Neuronal stem cell (in vitro differentiated cells): ENCODE data around the gene MYO16.

ENCODE experiments used
- DNase-seq: peaks from one replicate; pipeline ENCODE4 v3.0.0-alpha.2; 2013; ENCODE audit warnings: low spot score
- H2AFZ ChIP-seq: one replicate; pipeline ENCODE4 v1.6.1; 2013; ENCODE audit warnings: mild to moderate bottlenecking, low read length, inconsistent platforms
- H2AK5ac ChIP-seq: 2 replicates; pipeline ENCODE4 v1.6.1; 2013; ENCODE audit warnings: low read depth, mild to moderate bottlenecking, inconsistent platforms, low read length, moderate library complexity, mixed read lengths
- H2BK120ac ChIP-seq: 2 replicates; pipeline ENCODE4 v1.6.1; 2013; ENCODE audit warnings: low read depth, mild to moderate bottlenecking, inconsistent platforms, low read length, moderate library complexity, mixed read lengths
- H2BK12ac ChIP-seq: one replicate; pipeline ENCODE4 v1.6.1; 2013; ENCODE audit warnings: low read length, inconsistent platforms
- H2BK15ac ChIP-seq: 2 replicates; pipeline ENCODE4 v1.6.1; 2013; ENCODE audit warnings: mild to moderate bottlenecking, low read length, inconsistent platforms, mixed read lengths
- H2BK5ac ChIP-seq: one replicate; pipeline ENCODE4 v1.6.1; 2013; ENCODE audit warnings: inconsistent platforms, mild to moderate bottlenecking, low read length, moderate library complexity
- H3K14ac ChIP-seq: one replicate; pipeline ENCODE4 v1.6.1; 2013; ENCODE audit warnings: low read length, inconsistent platforms
- H3K18ac ChIP-seq: 2 replicates; pipeline ENCODE4 v1.6.1; 2013; ENCODE audit warnings: low read length, inconsistent platforms
- H3K23ac ChIP-seq: 2 replicates; pipeline ENCODE4 v1.6.1; 2013; ENCODE audit warnings: low read depth, mild to moderate bottlenecking, mixed read lengths, low read length, inconsistent platforms; ENCODE audit not compliant: poor library complexity
- H3K27ac ChIP-seq: replicated peaks from 3 replicates; pipeline ENCODE4 v1.5.1; 2013; ENCODE audit warnings: low read length, inconsistent platforms
- H3K27me3 ChIP-seq, 3 experiments: 2 replicates each; pipeline ENCODE4 v1.6.1; 2013; ENCODE audit warnings: low read length in 3 of 3, mild to moderate bottlenecking in 2 of 3, inconsistent platforms in 1 of 3, low read depth in 1 of 3, mixed read lengths in 1 of 3, moderate library complexity in 1 of 3; ENCODE audit not compliant: control insufficient read depth in 3 of 3, insufficient read depth in 3 of 3
- H3K36me3 ChIP-seq, 2 donors: replicated peaks in 1 of 2; 2 replicates each; pipeline ENCODE4 v1.6.1; 2013; ENCODE audit warnings: low read length in 2 of 2; ENCODE audit not compliant: control insufficient read depth in 2 of 2, insufficient read depth in 2 of 2
- H3K4ac ChIP-seq: 2 replicates; pipeline ENCODE4 v1.6.1; 2013; ENCODE audit warnings: inconsistent platforms, mild to moderate bottlenecking, low read length, moderate library complexity
- H3K4me1 ChIP-seq, 2 donors: 1 replicate in 1 of 2; 2 replicates in 1 of 2; pipeline ENCODE4 v1.6.1; 2013; ENCODE audit warnings: low read length in 2 of 2, low read depth in 1 of 2; ENCODE audit not compliant: control insufficient read depth in 2 of 2, insufficient read depth in 1 of 2
- H3K4me2 ChIP-seq: one replicate; pipeline ENCODE4 v1.6.1; 2013; ENCODE audit warnings: mild to moderate bottlenecking, low read length, inconsistent platforms; ENCODE audit not compliant: insufficient read depth, poor library complexity, severe bottlenecking
- H3K4me3 ChIP-seq, 2 donors: 2 replicates each; pipeline ENCODE4 v1.5.1; 2013; ENCODE audit warnings: low read length in 2 of 2, mild to moderate bottlenecking in 2 of 2, inconsistent platforms in 1 of 2, moderate library complexity in 1 of 2
- H3K79me1 ChIP-seq: one replicate; pipeline ENCODE4 v1.6.1; 2013; ENCODE audit warnings: low read depth, mild to moderate bottlenecking, inconsistent platforms, low read length, moderate library complexity
- H3K9ac ChIP-seq: one replicate; pipeline ENCODE4 v1.6.1; 2013; ENCODE audit warnings: mild to moderate bottlenecking, low read depth, low read length, inconsistent platforms; ENCODE audit not compliant: poor library complexity
- H3K9me3 ChIP-seq, 2 donors: replicated peaks in 1 of 2; 2 replicates each; pipeline versions ENCODE3 to v1.6.1; 2013; ENCODE audit warnings: low read length in 2 of 2, mild to moderate bottlenecking in 2 of 2, inconsistent platforms in 1 of 2, low read depth in 1 of 2, mixed read lengths in 1 of 2, moderate library complexity in 1 of 2; ENCODE audit not compliant: control insufficient read depth in 2 of 2, insufficient read depth in 1 of 2
- H4K8ac ChIP-seq: one replicate; pipeline ENCODE4 v1.6.1; 2013; ENCODE audit warnings: low read depth, mild to moderate bottlenecking, inconsistent platforms, low read length, moderate library complexity
- H4K91ac ChIP-seq: one replicate; pipeline ENCODE4 v1.6.1; 2013; ENCODE audit warnings: low read length, low read depth, mild to moderate bottlenecking, inconsistent platforms; ENCODE audit not compliant: poor library complexity
- WGBS, 2 donors: extraction: QIAGEN DNeasy Blood & Tissue Kit; methylation state at CpG; one replicate each; pipeline ENCODE4 v1.1.7; 2013; ENCODE audit warnings: missing lambda C conversion rate in 2 of 2, mixed read lengths in 1 of 2; ENCODE audit not compliant: insufficient read length in 2 of 2, insufficient replicate concordance in 1 of 2; ENCODE audit errors: extremely low coverage in 2 of 2; 5-methylcytosine and 5-hydroxymethylcytosine counted together

MYO16 gene

DNA sequence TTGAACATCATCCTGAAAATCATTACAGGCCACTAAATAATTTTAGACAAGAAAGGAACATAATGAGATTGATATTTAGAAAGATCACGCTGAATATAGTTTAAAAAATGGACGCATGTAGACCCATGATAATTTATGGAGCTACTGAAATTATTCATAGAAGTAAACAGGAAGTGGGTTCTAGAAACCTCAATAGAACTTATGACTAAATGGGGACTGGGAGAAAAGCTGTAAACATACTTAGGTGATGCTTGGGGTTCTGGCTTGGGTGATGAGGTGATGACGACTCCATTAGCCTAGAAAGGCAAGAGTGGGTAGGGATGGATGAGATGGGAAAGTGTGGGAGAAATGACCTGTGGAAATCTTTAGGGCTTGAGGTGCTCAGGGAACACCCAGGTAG, 484.0 kb downstream of the MYO16 start:
- H2AK5ac ChIP-seq = no peak overlapping the region
- no peak overlapping the region for H3K27ac ChIP-seq
- H2BK5ac ChIP-seq = no peak overlapping the region
- no peaks in the 10 kb centered on the region for H3K4me1 ChIP-seq
- no peak overlapping the region for H2BK120ac ChIP-seq
- no peak overlapping the region for H2BK12ac ChIP-seq
- no peak overlapping the region for H3K14ac ChIP-seq
- H3K4me2 ChIP-seq = no peak overlapping the region
- H3K36me3 ChIP-seq = no peaks in the 10 kb centered on the region
- no peaks in the 10 kb centered on the region for H3K79me1 ChIP-seq
- no peak overlapping the region for H3K18ac ChIP-seq
- H3K23ac ChIP-seq = no peak overlapping the region
- no peaks in the 10 kb centered on the region for H3K9me3 ChIP-seq
- no peak overlapping the region for H3K4me3 ChIP-seq
- H2AFZ ChIP-seq = no peak overlapping the region
- no peak overlapping the region for H3K4ac ChIP-seq
- H2BK15ac ChIP-seq = no peak overlapping the region
- no peak overlapping the region for H4K8ac ChIP-seq
- H3K27me3 ChIP-seq = no peaks in the 10 kb centered on the region
- no peak for DNase-seq
- H4K91ac ChIP-seq = no peak overlapping the region
- H3K9ac ChIP-seq = no peak overlapping the region
- WGBS, 2 donors = no CpG with 5 or more reads among the region's 3 CpGs

DNA sequence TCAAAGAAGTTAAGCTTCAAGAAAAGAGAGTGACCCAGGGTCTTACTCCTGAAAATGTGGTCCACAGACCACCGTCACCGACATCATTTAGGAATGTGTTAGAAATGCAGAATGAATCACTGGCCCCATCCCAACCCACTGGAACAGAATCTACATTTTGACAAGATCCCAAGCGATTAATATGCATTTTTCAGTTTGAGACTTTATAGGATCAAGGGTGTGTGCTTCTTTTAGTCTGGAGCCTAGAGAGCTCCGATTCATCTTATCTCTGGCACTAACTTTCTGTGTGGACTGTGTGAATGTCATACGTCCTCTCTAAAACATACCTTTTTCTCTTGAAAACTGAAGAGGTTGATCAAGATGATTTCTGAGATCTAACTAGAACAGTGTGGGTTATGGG, 484.8 kb downstream of the MYO16 start:
- Histone ChIP-seq H3K36me3 (no peaks in the 10 kb centered on the region), H3K79me1 (no peaks in the 10 kb centered on the region), H3K4me1 (no peaks in the 10 kb centered on the region), H3K27ac (no peak overlapping the region), H4K91ac (no peak overlapping the region), H4K8ac (no peak overlapping the region), H2BK120ac (no peak overlapping the region), H3K14ac (no peak overlapping the region), H3K27me3 (no peaks in the 10 kb centered on the region), H3K4me2 (no peak overlapping the region), H2BK5ac (no peak overlapping the region), H3K18ac (no peak overlapping the region), H3K9me3 (no peaks in the 10 kb centered on the region), H3K4me3 (no peak overlapping the region), H2AK5ac (no peak overlapping the region), H3K23ac (no peak overlapping the region), H2BK12ac (no peak overlapping the region), H3K4ac (no peak overlapping the region), H2BK15ac (no peak overlapping the region), H2AFZ (no peak overlapping the region), H3K9ac (no peak overlapping the region)
- no peak for DNase-seq
- WGBS, 2 donors = no CpG with 5 or more reads among the region's 5 CpGs

DNA sequence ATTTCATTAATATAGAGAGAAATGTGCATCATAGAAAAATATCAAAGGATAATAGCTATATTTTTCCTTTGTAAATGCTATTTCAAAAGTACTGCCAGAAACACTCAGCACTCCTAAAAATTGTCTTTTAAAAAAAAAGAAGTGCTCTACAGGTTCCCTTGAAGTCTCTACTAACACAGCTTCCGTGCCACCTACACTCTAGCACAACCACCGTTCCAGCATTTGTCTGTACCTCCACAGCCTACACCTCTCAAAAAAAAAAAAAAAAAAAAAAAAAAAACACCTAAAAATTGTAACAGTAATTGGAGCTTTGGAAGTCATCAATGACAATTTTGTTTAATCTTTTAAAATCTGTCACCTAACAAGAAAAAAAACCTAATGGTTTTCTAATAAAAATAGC, 485.6 kb downstream of the MYO16 start:
- no peaks in the 10 kb centered on the region for H3K36me3 ChIP-seq
- no peak overlapping the region for H3K18ac ChIP-seq
- H3K23ac ChIP-seq = no peak overlapping the region
- no peak overlapping the region for H2BK12ac ChIP-seq
- H3K4me3 ChIP-seq = no peak overlapping the region
- H3K27me3 ChIP-seq = no peaks in the 10 kb centered on the region
- H2BK5ac ChIP-seq = no peak overlapping the region
- H2AK5ac ChIP-seq = no peak overlapping the region
- no peak overlapping the region for H3K9ac ChIP-seq
- no peak for DNase-seq
- H3K9me3 ChIP-seq = no peaks in the 10 kb centered on the region
- H4K91ac ChIP-seq = no peak overlapping the region
- H3K79me1 ChIP-seq = no peaks in the 10 kb centered on the region
- H3K4me2 ChIP-seq = no peak overlapping the region
- no peak overlapping the region for H3K14ac ChIP-seq
- no peak overlapping the region for H3K27ac ChIP-seq
- no peaks in the 10 kb centered on the region for H3K4me1 ChIP-seq
- H2BK120ac ChIP-seq = no peak overlapping the region
- H2AFZ ChIP-seq = no peak overlapping the region
- H2BK15ac ChIP-seq = no peak overlapping the region
- no peak overlapping the region for H3K4ac ChIP-seq
- H4K8ac ChIP-seq = no peak overlapping the region
- WGBS, 2 donors = no CpG with 5 or more reads among the region's 2 CpGs

DNA sequence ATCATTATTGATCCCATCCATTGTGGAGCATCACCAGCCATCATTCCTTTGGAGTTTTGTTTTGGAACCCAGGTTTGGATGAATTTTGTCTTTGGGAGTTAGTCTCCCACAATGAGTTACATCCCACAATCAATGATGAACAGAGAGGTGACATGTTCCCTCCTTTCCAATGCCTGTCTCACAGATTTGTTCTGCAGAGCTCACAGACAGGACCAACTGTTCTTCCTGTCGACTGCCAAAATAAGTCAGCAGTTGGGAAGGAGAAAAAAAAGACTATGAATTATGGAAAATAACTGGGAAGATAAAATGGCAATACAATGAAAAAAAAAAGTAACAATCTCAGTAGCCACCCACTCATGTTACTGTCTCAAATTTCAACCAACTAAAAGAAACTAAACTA, 489.1 kb downstream of the MYO16 start:
- H3K9ac ChIP-seq = no peak overlapping the region
- H3K23ac ChIP-seq = no peak overlapping the region
- no peak overlapping the region for H3K4me3 ChIP-seq
- no peaks in the 10 kb centered on the region for H3K27me3 ChIP-seq
- H2AFZ ChIP-seq = no peak overlapping the region
- no peak overlapping the region for H3K4ac ChIP-seq
- H3K4me1 ChIP-seq = no peaks in the 10 kb centered on the region
- H3K27ac ChIP-seq = no peak overlapping the region
- H2AK5ac ChIP-seq = no peak overlapping the region
- H3K18ac ChIP-seq = no peak overlapping the region
- H3K14ac ChIP-seq = no peak overlapping the region
- H3K36me3 ChIP-seq = no peaks in the 10 kb centered on the region
- no peak overlapping the region for H3K4me2 ChIP-seq
- no peak overlapping the region for H4K8ac ChIP-seq
- H2BK120ac ChIP-seq = no peak overlapping the region
- no peak for DNase-seq
- H3K9me3 ChIP-seq = peaks cover 0 to 1% of the 10 kb centered on the region in 2 donors
- H4K91ac ChIP-seq = no peak overlapping the region
- H2BK15ac ChIP-seq = no peak overlapping the region
- no peak overlapping the region for H2BK12ac ChIP-seq
- no peaks in the 10 kb centered on the region for H3K79me1 ChIP-seq
- WGBS, 2 donors = no CpG with 5 or more reads among the region's 1 CpG
- no peak overlapping the region for H2BK5ac ChIP-seq
